ES-I3 (cell line): ENCODE results near the gene CCDC6.
"Not testable (repeated sequence)": the region's sequence is repeated elsewhere in the genome, so short reads cannot be mapped to it uniquely, and the experiment has no call there.

Source experiments
- H3K36me3 ChIP-seq: 2 replicates; pipeline ENCODE4 v1.6.1; 2013; ENCODE audit warnings: mild to moderate bottlenecking, low read length, control low read depth, moderate library complexity; ENCODE audit not compliant: insufficient read depth
- H3K4me1 ChIP-seq: 2 replicates; pipeline ENCODE4 v1.6.1; 2013; ENCODE audit warnings: mild to moderate bottlenecking, control low read depth, low read length; ENCODE audit not compliant: insufficient read depth
- H3K9ac ChIP-seq: 2 replicates; pipeline ENCODE4 v1.6.1; 2013; ENCODE audit warnings: low read depth, mild to moderate bottlenecking, low read length, moderate library complexity
- H3K9me3 ChIP-seq: 2 replicates; pipeline ENCODE4 v1.6.1; 2013; ENCODE audit warnings: mild to moderate bottlenecking, low read length, moderate library complexity; ENCODE audit not compliant: control insufficient read depth, insufficient read depth

CCDC6 gene

DNA sequence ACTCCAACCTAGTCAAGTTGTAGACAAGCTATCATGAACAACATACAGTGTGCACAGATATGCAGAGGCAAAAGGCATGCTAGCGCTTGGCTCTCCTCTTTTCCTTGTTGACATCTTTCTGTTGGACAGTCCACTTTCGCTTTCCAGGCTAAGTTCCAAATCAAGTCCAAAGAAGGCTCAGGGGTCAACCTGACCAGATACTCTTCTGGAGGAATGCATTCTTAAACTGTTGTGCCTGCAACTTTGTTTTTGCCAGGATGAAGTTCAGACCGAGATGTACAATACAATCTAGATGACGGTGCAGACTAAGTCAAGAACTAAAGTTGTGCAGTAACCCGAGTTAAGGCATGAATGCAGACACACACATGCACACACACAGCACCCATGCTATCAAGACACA, 117.4 kb downstream of the CCDC6 start:
- not testable (repeated sequence) for H3K9ac ChIP-seq, H3K36me3 ChIP-seq, H3K4me1 ChIP-seq, H3K9me3 ChIP-seq

DNA sequence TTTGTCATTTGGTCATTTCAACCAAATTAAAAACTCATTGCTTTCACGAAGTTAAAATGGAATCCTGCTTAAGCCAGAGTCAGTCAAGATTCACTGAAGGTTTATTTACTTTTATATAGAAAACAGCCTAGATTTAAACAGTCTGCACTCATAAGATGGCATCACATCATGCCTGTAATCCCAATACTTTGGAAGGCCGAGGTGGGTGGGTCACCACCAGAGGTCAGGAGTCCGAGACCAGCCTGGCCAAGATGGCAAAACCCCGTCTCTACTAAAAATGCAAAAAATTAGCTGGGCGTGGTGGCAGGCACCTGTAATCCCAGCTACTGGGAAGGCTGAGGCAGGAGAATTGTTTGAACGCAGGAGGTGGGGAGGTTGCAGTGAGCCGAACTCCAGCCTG, 119.3 kb downstream of the CCDC6 start:
- H3K9me3 ChIP-seq, H3K36me3 ChIP-seq, H3K4me1 ChIP-seq, H3K9ac ChIP-seq: not testable (repeated sequence)

DNA sequence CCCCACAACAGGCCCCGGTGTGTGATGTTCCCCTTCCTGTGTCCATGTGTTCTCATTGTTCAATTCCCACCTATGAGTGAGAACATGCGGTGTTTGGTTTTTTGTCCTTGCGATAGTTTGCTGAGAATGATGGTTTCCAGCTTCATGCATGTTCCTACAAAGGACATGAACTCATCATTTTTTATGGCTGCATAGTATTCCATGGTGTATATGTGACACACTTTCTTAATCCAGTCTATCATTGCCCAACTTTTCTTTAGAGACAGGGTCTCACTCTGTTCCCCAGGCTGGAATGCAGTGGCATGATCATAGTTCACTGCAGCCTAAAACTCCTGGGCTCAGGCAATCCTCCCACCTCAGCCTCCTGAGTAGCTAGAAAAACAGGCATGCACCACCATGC, 120.9 kb downstream of the CCDC6 start:
- H3K9ac ChIP-seq, H3K4me1 ChIP-seq, H3K36me3 ChIP-seq, H3K9me3 ChIP-seq: not testable (repeated sequence)

DNA sequence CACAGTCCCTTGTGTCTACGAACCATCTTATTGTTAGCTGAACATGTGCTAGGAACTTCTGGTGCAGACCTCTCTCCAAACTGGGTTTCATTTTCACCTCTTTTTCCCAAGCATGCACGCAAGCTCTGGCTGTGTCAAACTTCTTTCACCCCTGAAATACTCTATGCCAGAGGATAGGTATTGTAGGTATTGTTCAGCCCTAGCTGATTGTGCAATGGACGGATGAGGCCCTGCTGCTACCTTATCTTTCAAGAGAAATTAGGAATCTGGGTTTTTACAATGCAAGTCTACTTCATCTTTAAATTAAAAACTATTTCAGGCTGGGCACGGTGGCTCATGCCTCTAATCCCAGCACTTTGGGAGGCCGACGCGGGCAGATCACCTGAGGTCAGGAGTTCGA, 124.8 kb downstream of the CCDC6 start:
- Histone ChIP-seq H3K9me3 (0 out of 2 replicates have a peak, but pooled peaks cover 6% of the 10 kb centered on the region), H3K36me3 (no peaks in the 10 kb centered on the region), H3K9ac (no peak overlapping the region), H3K4me1 (no peaks in the 10 kb centered on the region)

DNA sequence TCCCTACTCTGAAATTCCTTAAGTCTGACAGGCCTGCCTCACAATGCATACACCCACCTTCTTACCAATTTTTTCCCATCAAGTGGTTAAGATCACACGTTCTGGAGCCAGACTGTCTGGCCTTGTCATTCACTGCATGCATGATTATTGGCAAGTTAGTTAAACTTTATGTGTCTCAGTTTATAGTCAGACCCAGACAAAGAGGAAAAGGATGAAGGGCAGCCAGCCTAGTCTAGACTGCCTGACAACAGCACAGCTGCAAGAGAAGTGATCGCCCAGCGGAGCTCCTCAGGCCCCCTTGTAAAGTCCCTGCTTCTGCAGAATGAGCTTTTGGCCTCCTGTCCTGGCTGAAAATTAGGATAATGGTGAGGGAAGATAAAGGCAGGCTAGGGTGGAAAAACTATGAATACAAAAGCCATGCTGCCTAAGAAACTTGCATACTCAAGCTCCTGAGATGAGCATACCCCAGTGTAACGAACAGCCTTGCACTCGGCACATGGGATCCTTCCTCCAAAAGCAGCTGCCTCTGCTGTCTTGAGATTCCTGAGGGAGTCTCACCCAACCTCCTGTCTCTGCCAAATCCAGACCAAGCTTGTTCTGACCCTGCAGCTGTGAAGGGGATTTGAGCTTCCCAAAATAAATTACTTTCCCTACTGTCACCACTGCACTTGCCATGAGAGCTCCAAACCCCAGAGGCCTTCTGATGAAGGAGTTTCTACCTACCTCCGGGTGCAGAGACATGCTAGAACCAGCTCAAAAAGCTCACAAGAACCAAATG, 126.4 kb downstream of the CCDC6 start:
- 0 out of 2 replicates have a peak, but pooled peaks cover 8% of the 10 kb centered on the region for H3K9me3 ChIP-seq
- no peaks in the 10 kb centered on the region for H3K4me1 ChIP-seq
- H3K36me3 ChIP-seq, result no peaks in the 10 kb centered on the region
- no peak overlapping the region for H3K9ac ChIP-seq

DNA sequence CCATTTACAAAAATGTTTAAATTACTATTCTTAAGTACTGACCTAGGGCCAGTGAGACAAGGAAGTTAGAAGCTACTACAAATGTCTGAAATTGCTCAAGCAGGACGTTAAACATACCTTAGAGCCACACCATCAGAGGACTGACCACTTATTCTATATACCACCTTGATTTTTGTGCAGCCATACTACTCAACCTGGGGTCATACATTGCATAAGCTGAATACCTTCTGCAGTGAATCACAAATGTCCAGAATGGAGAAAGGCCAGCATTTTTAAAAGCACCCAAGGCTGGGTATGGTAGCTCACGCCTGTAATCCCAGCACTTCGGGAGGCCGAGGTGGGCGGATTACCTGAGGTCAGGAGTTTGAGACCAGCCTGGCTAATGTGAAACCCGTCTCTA, 131.9 kb downstream of the CCDC6 start:
- Histone ChIP-seq H3K9ac (no peak overlapping the region), H3K4me1 (no peaks in the 10 kb centered on the region), H3K36me3 (0 out of 2 replicates have a peak, but pooled peaks cover 4% of the 10 kb centered on the region), H3K9me3 (peaks cover 18% of the 10 kb centered on the region)

DNA sequence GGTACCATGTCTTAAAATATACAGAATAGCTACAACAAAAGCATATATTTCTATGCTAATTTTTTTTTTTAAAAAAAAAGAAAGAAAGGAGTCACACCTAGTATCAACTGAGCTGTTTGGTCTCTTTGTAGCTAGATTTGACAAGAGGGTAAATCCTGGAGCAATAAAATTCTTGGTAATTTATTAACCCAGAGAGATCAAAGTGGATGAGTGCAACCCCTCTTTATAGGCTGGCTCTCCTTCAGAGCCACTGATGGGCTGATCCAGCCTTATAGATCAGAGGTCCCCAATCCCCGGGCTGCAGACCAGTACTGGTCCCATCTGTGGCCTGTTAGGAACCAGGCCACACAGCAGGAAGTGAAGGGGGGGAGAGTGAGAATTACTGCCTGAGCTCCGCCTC, 133.3 kb downstream of the CCDC6 start:
- H3K36me3 ChIP-seq, result 0 out of 2 replicates have a peak, but pooled peaks cover 4% of the 10 kb centered on the region
- H3K4me1 ChIP-seq, result no peaks in the 10 kb centered on the region
- no peak overlapping the region for H3K9ac ChIP-seq
- H3K9me3 ChIP-seq, result peaks cover 18% of the 10 kb centered on the region

GRCh38 chr10:59771162-59771807, 135.1 kb downstream of the CCDC6 start:
- H3K36me3 ChIP-seq, result 0 out of 2 replicates have a peak, but pooled peaks cover 4% of the 10 kb centered on the region
- peaks cover 10% of the 10 kb centered on the region for H3K9me3 ChIP-seq
- no peaks in the 10 kb centered on the region for H3K4me1 ChIP-seq
- H3K9ac ChIP-seq, result no peak overlapping the region

DNA sequence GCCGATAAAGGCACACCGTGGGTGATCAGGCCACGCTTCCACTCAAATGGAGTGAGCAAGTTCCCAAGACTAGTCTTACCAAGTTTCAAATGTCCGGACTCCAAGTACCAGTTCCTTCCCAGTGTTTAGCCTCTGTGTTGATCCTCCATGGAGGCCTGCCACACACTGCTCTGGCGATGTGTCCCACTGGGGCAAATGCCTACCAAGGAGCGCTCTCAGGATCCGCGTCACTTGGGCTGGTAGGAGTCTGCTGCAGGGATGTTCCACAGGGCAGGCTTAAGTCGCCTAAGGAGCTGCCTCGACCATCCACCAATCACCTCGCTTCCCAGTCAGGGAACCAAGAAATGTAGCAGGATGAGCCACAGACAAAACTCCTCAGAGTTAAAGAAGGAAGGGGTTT, 135.7 kb downstream of the CCDC6 start:
- H3K9me3 ChIP-seq, result peaks cover 9% of the 10 kb centered on the region
- no peak overlapping the region for H3K9ac ChIP-seq
- no peaks in the 10 kb centered on the region for H3K4me1 ChIP-seq
- 0 out of 2 replicates have a peak, but pooled peaks cover 4% of the 10 kb centered on the region for H3K36me3 ChIP-seq

GRCh38 chr10:59762505-59762904, 143.9 kb downstream of the CCDC6 start:
- Histone ChIP-seq H3K9ac (no peak overlapping the region), H3K36me3 (no peaks in the 10 kb centered on the region), H3K4me1 (no peaks in the 10 kb centered on the region), H3K9me3 (no peaks in the 10 kb centered on the region; the same call in 1 of the 2 replicates)

DNA sequence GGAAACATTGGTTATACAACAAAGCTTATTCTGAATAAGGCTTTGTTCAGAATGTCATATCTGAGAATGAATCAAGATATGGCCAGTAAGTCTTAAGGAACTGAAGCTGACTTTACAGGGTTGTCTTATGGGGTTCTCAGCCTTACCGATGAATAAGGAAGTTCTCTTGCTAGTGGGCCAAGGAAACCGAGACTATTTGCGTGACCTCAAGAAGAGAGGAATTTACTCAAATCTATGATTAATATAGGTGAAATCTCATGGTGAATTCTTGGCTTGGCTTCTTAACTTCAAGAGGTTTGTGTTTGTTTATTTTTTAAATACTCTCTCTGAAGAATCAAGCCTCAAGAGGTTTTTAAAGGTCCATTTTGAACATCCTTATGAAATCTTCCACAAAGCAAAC, 148.4 kb downstream of the CCDC6 start:
- Histone ChIP-seq H3K9ac (no peak overlapping the region), H3K9me3 (no peaks in the 10 kb centered on the region; the same call in 1 of the 2 replicates), H3K4me1 (no peaks in the 10 kb centered on the region), H3K36me3 (no peaks in the 10 kb centered on the region)

DNA sequence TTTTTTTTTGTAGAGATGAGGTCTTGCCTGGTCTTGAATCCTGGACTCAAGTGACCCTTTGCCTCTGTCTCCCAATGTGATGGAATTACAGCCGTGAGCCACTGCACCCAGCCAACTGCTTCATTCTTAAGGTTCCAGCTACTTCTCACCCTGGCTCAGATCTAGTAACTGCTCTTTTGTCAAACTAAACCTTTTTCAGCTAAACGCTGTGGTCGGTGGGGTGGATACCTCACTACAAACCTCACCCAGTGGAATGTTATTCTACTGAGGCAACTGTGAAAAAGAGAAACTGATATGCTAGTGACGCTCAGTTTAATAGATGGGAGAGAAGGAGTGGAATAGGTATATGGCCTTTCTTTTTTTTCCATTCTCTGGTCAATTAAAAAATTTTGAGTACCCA, 151.4 kb downstream of the CCDC6 start:
- no peaks in the 10 kb centered on the region; the same call in 1 of the 2 replicates for H3K9me3 ChIP-seq
- H3K36me3 ChIP-seq, result no peaks in the 10 kb centered on the region
- H3K9ac ChIP-seq, result no peak overlapping the region
- H3K4me1 ChIP-seq, result no peaks in the 10 kb centered on the region

DNA sequence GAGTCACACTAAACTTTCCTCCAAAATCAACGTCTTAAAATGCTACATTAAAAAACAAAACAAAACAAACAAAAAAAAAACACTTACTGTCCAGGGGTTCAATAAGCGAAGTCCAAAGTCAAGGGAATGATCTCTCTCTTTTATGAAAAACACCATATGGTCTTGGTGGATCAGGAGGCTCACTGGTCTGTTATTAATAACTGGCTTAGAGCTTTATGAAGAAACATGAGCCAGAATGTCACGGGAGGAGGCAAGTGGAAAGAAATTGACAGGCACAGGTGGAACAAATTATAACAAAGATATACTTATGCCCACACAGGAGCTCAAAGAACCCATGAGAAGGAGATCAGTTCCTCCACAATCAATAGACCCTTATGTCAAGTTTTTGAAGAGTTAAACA, 153.1 kb downstream of the CCDC6 start, which contains the start of gene MRLN:
Gene MRLN (minus strand): TSS at position 189 of the 400 bp plus-strand sequence.
- Histone ChIP-seq H3K4me1 (no peaks in the 10 kb centered on the region), H3K9ac (no peak within 1 kb of the TSS), H3K36me3 (no peaks in the 10 kb centered on the region), H3K9me3 (no peaks in the 10 kb centered on the region)

- H3K9me3 ChIP-seq, result no peaks in the 10 kb centered on the region
- no peaks in the 10 kb centered on the region for H3K36me3 ChIP-seq
- H3K4me1 ChIP-seq, result no peaks in the 10 kb centered on the region
- H3K9ac ChIP-seq, result no peak overlapping the region
Measured at GRCh38 chr10:59752278-59752940, 153.9 kb downstream of the CCDC6 start.
